Measurements from ENCODE around the gene MKNK2.

GRCh38 chr19:2084993-2085720 lies 34.1 kb upstream of the MKNK2 start:
- no peak for TF ChIP-seq CTCF (IDR thresholded peaks at IDR 0.05)
- TF ChIP-seq EZH2 (IDR thresholded peaks at IDR 0.05; ENCODE audit: borderline replicate concordance, insufficient read depth, low read depth, low read length, poor library complexity, severe bottlenecking) = no peak

Data from B cell (primary cell).